ENCODE data around the gene TAF1B.

GRCh38 chr2:9836074-9836473 lies 7.2 kb upstream of the TAF1B start:
- TF ChIP-seq, protein P1, sequence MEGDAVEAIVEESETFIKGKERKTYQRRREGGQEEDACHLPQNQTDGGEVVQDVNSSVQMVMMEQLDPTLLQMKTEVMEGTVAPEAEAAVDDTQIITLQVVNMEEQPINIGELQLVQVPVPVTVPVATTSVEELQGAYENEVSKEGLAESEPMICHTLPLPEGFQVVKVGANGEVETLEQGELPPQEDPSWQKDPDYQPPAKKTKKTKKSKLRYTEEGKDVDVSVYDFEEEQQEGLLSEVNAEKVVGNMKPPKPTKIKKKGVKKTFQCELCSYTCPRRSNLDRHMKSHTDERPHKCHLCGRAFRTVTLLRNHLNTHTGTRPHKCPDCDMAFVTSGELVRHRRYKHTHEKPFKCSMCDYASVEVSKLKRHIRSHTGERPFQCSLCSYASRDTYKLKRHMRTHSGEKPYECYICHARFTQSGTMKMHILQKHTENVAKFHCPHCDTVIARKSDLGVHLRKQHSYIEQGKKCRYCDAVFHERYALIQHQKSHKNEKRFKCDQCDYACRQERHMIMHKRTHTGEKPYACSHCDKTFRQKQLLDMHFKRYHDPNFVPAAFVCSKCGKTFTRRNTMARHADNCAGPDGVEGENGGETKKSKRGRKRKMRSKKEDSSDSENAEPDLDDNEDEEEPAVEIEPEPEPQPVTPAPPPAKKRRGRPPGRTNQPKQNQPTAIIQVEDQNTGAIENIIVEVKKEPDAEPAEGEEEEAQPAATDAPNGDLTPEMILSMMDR (IDR thresholded peaks at IDR 0.05), result no peak
- TF ChIP-seq EZH2 (IDR thresholded peaks at IDR 0.05) (no peak), EZH2phosphoT487 (IDR thresholded peaks at IDR 0.05) (no peak)

Measured in neural progenitor cell (in vitro differentiated cells).